Measurements from ENCODE around the gene MXRA8.

Gene MXRA8

DNA sequence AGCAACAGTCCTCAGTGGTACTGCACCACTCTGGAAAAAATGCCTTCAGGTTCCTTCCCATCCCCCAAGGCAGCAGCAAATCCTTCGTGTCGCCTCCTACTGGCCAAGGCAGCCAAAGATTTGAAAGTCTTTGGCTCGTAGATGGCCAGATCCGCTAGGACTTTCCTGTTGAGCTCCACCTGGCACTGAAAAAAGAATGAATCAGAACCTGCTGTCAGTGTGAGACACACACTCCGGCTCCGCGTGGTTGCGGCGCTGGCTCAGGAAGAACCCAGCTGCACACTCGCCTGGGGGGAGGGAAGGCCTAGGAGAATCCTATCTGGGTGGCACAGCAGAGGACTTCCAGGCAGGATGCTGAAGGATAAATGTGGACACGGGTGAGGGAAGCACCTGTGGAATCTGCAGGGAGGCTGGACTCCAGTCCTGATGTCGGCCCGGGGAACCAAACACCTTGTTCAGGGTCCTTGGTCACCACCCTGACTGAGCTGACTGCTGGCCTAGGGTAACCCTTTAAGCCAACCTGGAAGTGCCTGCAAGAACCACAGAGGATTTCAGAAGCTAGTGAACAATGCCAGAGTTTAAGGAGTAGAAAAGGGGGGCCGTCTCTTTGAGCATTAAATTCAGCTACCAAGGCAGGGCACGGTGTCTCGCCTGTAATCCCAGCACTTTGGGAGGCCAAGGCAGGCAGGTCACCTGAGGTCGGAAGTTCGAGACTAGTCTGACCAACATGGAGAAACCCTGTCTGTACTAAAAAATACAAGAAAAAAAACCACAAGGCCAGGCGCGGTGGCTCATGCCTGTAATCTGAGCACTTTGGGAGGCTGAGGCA, 43.9 kb upstream of the MXRA8 start:
- Histone ChIP-seq H3K4me3 (ENCODE audit: insufficient read length, low read depth) (no peak overlapping the region), H3K9ac (ENCODE audit: insufficient read length, low read depth) (no peak overlapping the region), H3K36me3 (ENCODE audit: insufficient read depth, insufficient read length, low read length) (peaks cover 73% of the 10 kb centered on the region), H3K4me1 (ENCODE audit: insufficient read depth, insufficient read length) (peaks cover 15% of the 10 kb centered on the region), H3K27me3 (ENCODE audit: insufficient read depth, insufficient read length) (no peaks in the 10 kb centered on the region), H3K9me3 (ENCODE audit: insufficient read depth, low read length) (no peaks in the 10 kb centered on the region)
- DNase-seq (ENCODE audit: low read depth, low spot score), result peak; percentile 56
- TF ChIP-seq ZNF274 (IDR thresholded peaks at IDR 0.05; ENCODE audit: low read depth, low read length), result no peak
- no peak for TF ChIP-seq YY1 (IDR thresholded peaks at IDR 0.05; ENCODE audit: insufficient read depth, insufficient read length)
- no peak for TF ChIP-seq SUZ12 (IDR thresholded peaks at IDR 0.05; ENCODE audit: extremely low read depth, insufficient read depth, insufficient read length)

DNA sequence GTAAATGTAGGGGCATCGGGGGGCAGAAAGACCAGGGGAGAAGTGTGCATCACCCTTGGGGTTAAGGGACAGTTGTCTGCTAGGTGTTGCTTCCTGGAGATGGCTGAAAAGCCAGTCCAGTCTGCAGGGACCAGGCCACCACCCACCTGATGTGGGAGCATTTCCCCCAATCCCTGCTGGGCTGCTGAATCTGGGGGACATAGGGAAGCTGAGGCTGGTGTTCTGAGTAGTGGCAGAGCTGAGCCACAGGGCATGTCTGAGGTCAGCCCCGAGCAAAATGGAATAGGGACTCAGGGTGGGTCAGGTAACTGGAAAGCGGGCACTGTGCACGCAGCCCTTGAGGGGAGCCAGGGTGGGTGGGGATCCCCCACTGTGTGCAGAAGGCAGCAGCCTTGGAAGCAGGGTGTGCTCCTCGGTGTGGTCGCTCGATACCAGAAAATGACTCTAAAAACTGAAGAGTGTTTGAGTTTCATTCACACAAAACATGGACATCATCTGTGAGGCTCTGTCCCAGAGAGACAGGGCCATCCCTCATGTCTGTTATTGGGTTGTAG, 43.2 kb upstream of the MXRA8 start:
- H3K9ac ChIP-seq (ENCODE audit: insufficient read length, low read depth), result peak overlapping the region; percentile 98
- no peaks in the 10 kb centered on the region for H3K27me3 ChIP-seq (ENCODE audit: insufficient read depth, insufficient read length)
- H3K36me3 ChIP-seq (ENCODE audit: insufficient read depth, insufficient read length, low read length), result peaks cover 76% of the 10 kb centered on the region
- TF ChIP-seq SUZ12 (IDR thresholded peaks at IDR 0.05; ENCODE audit: extremely low read depth, insufficient read depth, insufficient read length) (no peak), YY1 (IDR thresholded peaks at IDR 0.05; ENCODE audit: insufficient read depth, insufficient read length) (no peak), ZNF274 (IDR thresholded peaks at IDR 0.05; ENCODE audit: low read depth, low read length) (no peak)
- H3K4me1 ChIP-seq (ENCODE audit: insufficient read depth, insufficient read length), result peaks cover 15% of the 10 kb centered on the region
- no peak overlapping the region for H3K4me3 ChIP-seq (ENCODE audit: insufficient read length, low read depth)
- DNase-seq (ENCODE audit: low read depth, low spot score), result no peak
- no peaks in the 10 kb centered on the region for H3K9me3 ChIP-seq (ENCODE audit: insufficient read depth, low read length)

DNA sequence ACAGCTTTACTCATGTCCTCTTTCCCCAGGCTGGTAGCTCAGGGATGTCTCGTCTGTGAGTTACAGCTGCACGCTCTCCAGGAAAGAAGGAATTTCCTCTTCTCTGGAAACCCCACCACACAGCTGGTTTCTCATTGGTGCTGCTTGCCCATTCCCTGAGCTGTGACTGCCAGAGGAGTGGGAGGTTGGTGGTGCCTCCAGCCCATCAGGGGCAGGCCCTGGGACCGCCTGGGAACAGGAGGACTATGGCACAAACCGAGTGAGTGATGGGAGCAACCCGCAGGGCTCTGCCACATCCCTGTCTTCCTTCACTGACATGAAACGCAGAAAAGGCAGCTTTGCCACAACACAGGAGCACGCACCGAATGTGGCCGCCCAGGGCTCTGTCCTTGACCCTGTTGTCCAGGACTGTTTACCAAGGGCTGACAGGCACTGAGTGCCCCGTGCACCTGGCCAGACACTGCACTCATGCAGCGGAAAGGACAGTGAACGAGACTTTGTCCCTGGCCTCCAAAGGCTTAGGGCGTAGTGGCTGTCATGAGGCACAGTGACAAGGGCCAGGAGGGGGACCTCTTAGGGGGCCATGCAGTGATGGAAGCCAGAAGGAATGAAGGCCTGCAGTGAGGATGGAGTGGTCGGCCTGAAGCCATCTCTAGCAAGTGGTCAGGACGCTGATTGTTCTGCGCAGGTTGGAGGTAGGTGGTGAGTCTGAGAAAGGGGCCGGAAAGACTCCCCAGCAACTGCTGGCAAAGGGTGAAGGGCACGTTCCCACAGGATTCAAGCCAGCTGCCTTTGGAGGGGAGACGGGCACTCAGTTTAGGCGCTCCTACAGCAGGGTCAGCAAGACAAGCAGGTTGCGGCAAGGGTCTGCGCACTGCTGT, 42.5 kb upstream of the MXRA8 start:
- Histone ChIP-seq H3K36me3 (ENCODE audit: insufficient read depth, insufficient read length, low read length) (peaks cover 68% of the 10 kb centered on the region), H3K9ac (ENCODE audit: insufficient read length, low read depth) (peak overlapping the region; percentile 98), H3K9me3 (ENCODE audit: insufficient read depth, low read length) (no peaks in the 10 kb centered on the region), H3K4me3 (ENCODE audit: insufficient read length, low read depth) (peak overlapping the region; percentile 94), H3K27me3 (ENCODE audit: insufficient read depth, insufficient read length) (no peaks in the 10 kb centered on the region), H3K4me1 (ENCODE audit: insufficient read depth, insufficient read length) (peaks cover 15% of the 10 kb centered on the region)
- no peak for DNase-seq (ENCODE audit: low read depth, low spot score)
- TF ChIP-seq ZNF274 (IDR thresholded peaks at IDR 0.05; ENCODE audit: low read depth, low read length), result no peak
- no peak for TF ChIP-seq YY1 (IDR thresholded peaks at IDR 0.05; ENCODE audit: insufficient read depth, insufficient read length)
- TF ChIP-seq SUZ12 (IDR thresholded peaks at IDR 0.05; ENCODE audit: extremely low read depth, insufficient read depth, insufficient read length), result no peak

DNA sequence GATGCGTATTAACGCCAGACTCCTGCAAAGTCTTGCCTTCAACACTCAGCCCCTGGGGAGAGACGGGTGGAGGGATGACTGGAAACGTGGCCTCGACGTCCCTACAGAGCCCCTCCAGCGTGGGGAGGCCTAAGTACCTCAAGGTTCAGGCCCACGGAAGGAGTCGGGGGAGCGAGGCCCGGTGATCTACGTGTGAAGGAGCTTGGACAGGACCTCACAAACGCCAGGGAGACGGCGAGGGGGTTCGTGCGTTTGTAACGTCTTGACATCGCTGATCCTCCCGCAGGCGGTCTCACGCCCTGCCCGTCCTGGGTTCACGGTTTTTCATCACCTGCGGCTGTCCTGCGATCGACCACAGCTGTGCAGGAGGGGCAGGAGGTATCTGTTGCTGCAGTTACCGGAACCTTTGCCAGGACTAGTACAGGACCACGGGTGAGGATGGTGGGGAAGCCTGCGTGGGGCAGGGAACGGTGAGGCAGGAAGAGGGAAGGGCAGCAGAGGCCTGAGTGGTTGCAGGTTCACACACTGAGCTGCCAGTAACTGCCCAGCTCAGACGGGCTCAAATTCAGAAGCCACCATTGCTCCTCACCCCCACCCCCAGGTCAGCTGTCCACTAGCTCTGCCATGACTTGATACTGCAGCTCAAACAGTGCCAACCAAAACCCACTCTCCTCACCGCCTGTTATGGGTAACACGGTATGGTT, 41.7 kb upstream of the MXRA8 start:
- Histone ChIP-seq H3K9me3 (ENCODE audit: insufficient read depth, low read length) (no peaks in the 10 kb centered on the region), H3K9ac (ENCODE audit: insufficient read length, low read depth) (peak overlapping the region; percentile 98), H3K36me3 (ENCODE audit: insufficient read depth, insufficient read length, low read length) (peaks cover 68% of the 10 kb centered on the region), H3K4me3 (ENCODE audit: insufficient read length, low read depth) (peak overlapping the region; percentile 94), H3K27me3 (ENCODE audit: insufficient read depth, insufficient read length) (no peaks in the 10 kb centered on the region), H3K4me1 (ENCODE audit: insufficient read depth, insufficient read length) (peaks cover 15% of the 10 kb centered on the region)
- TF ChIP-seq SUZ12 (IDR thresholded peaks at IDR 0.05; ENCODE audit: extremely low read depth, insufficient read depth, insufficient read length) (no peak), YY1 (IDR thresholded peaks at IDR 0.05; ENCODE audit: insufficient read depth, insufficient read length) (no peak), ZNF274 (IDR thresholded peaks at IDR 0.05; ENCODE audit: low read depth, low read length) (no peak)
- DNase-seq (ENCODE audit: low read depth, low spot score), result no peak

DNA sequence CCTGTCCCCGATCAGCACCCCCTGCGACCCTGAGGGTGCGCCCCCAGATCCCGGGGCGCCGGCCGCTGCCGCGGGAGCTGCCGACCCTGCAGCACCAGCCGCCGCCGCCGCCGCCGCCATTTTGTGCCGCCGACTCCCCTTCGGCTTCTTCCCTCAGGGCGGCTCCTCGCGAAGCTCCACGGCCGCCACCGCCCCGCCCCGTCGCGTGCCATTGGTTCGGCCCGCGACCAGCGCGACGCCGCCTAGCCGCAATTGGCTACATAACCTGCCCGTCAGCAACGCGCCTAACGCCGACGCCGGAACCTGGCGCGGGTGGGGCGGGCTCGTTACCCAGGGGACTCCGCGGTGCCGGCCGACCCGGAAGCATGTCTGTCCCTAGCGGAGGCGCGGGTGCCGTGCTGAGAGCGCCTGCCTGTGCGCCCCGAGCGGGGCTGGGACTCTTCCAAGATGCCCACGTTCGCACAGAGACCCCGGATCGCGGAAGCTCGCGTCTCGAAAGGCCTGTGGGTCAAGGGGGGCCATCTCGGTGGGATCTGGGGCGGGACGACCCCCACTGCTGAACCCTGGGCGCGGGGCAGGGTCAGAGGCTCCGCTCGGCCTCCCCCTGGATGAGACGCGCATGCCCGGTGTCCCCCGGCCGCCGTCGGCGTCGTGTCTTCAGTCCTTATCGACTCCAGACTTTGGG, 41.0 kb upstream of the MXRA8 start, which contains the start of gene CCNL2:
Gene CCNL2 (minus strand): TSS at position 149 of the 685 bp plus-strand sequence. CDS start 29 bp downstream, at position 120.
- H3K4me3 ChIP-seq (ENCODE audit: insufficient read length, low read depth), result peak within 1 kb of the TSS; percentile 97
- peak; percentile 97 for DNase-seq (ENCODE audit: low read depth, low spot score)
- no peaks in the 10 kb centered on the region for H3K27me3 ChIP-seq (ENCODE audit: insufficient read depth, insufficient read length)
- no peaks in the 10 kb centered on the region for H3K9me3 ChIP-seq (ENCODE audit: insufficient read depth, low read length)
- peak within 1 kb of the TSS; percentile 98 for H3K9ac ChIP-seq (ENCODE audit: insufficient read length, low read depth)
- peaks cover 70% of the 10 kb centered on the region for H3K36me3 ChIP-seq (ENCODE audit: insufficient read depth, insufficient read length, low read length)
- H3K4me1 ChIP-seq (ENCODE audit: insufficient read depth, insufficient read length), result peaks cover 15% of the 10 kb centered on the region
- TF ChIP-seq YY1 (IDR thresholded peaks at IDR 0.05; ENCODE audit: insufficient read depth, insufficient read length), result no peak
- no peak for TF ChIP-seq SUZ12 (IDR thresholded peaks at IDR 0.05; ENCODE audit: extremely low read depth, insufficient read depth, insufficient read length)
- no peak for TF ChIP-seq ZNF274 (IDR thresholded peaks at IDR 0.05; ENCODE audit: low read depth, low read length)

DNA sequence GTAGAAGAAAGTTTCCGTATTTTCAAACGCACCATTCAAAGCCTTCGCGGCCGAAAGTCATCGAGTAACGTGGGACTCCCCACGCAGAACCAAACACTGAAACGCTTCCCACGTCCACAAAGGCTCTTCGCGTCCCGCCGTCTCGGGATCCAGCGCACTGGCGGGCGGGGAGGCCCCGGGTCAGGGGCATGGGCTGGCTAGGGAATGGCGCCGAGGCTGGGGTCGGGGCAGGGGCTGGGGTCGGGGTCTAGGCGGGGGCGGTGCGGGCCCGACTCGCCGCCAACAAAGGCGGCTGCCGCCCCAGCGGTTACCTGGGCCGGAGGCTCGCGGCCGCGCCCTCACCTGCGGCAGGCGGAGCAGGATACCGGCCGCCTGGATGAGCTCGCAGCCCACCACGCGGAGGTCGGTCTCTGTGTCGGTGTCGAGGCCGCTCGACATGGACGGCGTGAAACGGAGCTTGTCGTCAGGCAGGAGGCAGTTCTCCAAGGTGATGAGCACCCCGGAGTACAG, 40.4 kb upstream of the MXRA8 start:
- H3K27me3 ChIP-seq (ENCODE audit: insufficient read depth, insufficient read length), result no peaks in the 10 kb centered on the region
- DNase-seq (ENCODE audit: low read depth, low spot score), result no peak
- peaks cover 72% of the 10 kb centered on the region for H3K36me3 ChIP-seq (ENCODE audit: insufficient read depth, insufficient read length, low read length)
- TF ChIP-seq YY1 (IDR thresholded peaks at IDR 0.05; ENCODE audit: insufficient read depth, insufficient read length) (no peak), SUZ12 (IDR thresholded peaks at IDR 0.05; ENCODE audit: extremely low read depth, insufficient read depth, insufficient read length) (no peak), ZNF274 (IDR thresholded peaks at IDR 0.05; ENCODE audit: low read depth, low read length) (no peak)
- H3K9me3 ChIP-seq (ENCODE audit: insufficient read depth, low read length), result no peaks in the 10 kb centered on the region
- H3K4me3 ChIP-seq (ENCODE audit: insufficient read length, low read depth), result peak overlapping the region; percentile 97
- H3K4me1 ChIP-seq (ENCODE audit: insufficient read depth, insufficient read length), result peaks cover 15% of the 10 kb centered on the region
- peak overlapping the region; percentile 98 for H3K9ac ChIP-seq (ENCODE audit: insufficient read length, low read depth)

Measured in NT2/D1 (cell line).